Sciatic nerve (tissue), 2 donors: ENCODE results near the gene GSTM5. TPM values are rescaled to one million over a fixed set of nuclear protein-coding genes. Genes with fewer than 3 reads are reported as not detected.
"Not testable (repeated sequence)": the region's sequence is repeated elsewhere in the genome, so short reads cannot be mapped to it uniquely, and the experiment has no call there.

Experiments used
- ATAC-seq: fragments of 200-7000 bp; cut with Tn5 transposase; one replicate; pipeline ENCODE4 v1.9.1; 2020; ENCODE audit warnings: mild to moderate bottlenecking, moderate library complexity
- DNase-seq: peaks from one replicate; pipeline ENCODE4 v3.0.0-alpha.2; 2020; ENCODE audit warnings: low spot score
- intact Hi-C: fragments of 100-400 bp; cut with DNase I; formaldehyde crosslinking; loops from one replicate; pipeline ENCODE4 v1.14.2; 2022
- total RNA-seq: library from RNA; stranded (reverse); fragmentation: NEBNext Ultra II Directional; extraction: Animal tissue kit (Norgen Biotek cat#: 25700); gene quantifications from one replicate; pipeline ENCODE4 v1.2.1, GENCODE V29; 2021
- donor health status: DM: no; HTN: no; CAD: no.
- donor health status: DM: no; HTN: no; CAD: no.

GSTM5 gene
- 41.6 TPM for total RNA-seq

DNA sequence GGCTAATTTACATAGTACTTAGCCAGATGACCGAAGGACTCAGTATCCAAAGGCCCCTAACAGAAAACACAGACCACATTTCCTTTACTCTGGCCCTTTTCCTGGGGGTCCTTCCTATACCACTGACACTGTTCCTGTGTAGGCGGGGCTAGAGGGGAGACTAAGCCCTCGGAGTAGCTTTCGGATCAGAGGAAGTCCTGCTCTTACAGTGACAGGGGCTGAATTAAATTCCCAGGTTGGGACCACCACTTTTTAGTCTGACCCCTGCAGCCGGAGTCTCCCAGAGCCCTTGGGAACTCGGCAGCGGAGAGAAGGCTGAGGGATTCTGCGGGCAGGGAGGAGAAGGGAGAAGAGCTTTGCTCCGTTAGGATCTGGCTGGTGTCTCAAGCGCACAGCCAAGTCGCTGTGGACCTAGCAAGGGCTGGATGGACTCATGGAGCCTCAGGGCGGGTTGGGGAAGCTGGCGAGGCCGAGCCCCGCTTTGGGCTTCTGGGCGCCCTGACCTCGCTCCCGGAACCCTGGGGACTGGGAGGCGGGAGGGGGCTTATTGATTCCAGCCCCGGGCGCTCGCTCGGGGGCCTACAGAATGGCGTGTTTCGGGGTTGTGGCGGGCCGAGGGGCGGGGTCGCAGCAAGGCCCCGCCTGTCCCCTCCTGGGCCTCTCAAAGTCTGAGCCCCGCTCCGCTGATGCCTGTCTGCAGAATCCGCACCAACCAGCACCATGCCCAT is at the start of gene GSTM5:
Gene GSTM5, plus strand, starts transcription at position 659 of the 728 bp plus-strand sequence. Its CDS starts 62 bp downstream, at position 721.
- ATAC-seq = peak; percentile 91
- intact Hi-C loops, DNase-seq: not testable (repeated sequence)

DNA sequence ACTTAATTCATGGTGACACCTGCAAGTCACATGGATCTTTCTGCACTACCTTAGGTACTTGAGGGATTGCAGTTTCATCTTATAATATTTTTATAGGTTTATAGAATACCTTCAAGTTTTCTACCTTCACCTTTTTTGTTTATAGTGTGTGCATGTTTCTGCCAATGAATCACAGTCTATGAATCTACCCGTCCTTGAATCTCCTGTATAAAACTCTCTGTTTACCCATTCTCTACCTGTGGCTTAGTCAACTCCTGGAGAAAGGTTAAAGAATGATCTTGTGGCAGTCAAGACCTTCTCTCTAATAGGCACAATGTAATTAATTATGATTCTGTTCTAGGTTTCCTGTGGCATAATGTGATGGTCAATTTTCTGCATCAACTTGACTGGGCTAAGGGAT is 47.4 kb upstream of the GSTM5 start:
- intact Hi-C loops = no loop called here
- no peak for ATAC-seq
- DNase-seq = no peak

DNA sequence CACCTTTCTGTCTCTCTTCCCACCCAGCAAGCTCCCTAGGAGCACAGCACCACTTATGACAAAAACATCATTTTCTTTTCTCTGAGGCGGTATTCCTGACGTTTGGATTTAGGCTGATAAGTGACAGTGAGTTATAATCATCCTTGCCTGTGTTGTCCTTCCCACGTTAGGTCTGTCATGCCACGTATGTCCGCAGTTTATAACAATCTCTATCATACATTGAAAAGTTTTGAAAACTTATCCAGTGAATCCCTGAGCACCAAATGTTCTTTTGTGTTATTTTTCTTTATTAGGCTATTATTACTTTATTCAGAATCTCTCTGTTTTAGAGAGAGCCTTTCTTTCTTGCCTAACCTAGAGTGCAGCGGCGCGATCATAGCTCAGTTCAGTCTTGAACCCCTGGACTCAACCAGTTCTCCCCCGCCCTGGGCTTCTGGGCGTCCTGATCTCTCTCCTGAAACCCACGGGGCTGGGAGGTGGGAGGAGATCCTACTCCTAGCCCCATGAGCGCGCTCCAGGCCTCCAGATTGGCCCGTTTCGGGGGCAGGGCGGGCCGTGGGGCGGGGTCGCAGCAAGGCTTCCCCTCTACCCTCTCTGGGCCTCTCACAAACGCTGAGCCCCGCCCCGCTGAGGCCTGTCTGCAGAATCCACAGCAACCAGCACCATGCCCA is 44.5 kb upstream of the GSTM5 start, which contains the start of gene GSTM2:
Gene GSTM2, plus strand, starts transcription at position 606 of the 671 bp plus-strand sequence. Its CDS starts 59 bp downstream, at position 665.
- intact Hi-C loops = loop anchor here (2.0 kb wide), 1 partner anchor 57 kb away; no protein-coding TSS in a partner anchor
- DNase-seq (peak; percentile 96), ATAC-seq (peak; percentile 100)

DNA sequence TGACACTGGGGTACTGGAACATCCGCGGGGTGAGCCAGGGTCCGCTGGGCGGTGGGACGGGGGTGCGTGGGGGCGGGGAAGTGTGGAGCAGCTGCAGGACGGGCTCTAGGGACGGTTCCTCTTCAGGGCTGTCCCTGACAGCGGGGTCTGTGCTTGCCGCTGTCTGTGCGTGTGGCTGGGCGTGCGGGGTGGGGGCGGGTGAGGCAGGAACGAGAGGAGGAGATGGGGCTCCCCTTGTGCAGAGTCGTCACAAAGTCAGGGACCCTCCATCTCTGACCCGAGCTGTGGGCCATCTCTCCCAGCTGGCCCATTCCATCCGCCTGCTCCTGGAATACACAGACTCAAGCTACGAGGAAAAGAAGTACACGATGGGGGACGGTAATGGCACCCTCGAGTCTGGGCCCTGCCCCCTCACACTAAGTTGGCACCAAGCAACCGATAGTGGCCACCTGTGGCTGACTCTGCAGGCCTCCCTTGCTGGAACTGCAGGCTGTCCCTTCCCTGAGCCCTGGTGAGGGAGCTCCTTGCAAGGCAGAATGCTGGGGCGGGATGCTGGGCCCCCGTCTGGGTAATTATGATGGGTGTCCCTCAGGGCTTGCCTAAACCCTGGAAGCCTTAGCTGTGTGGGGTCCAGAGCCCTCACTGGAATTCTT is 43.8 kb upstream of the GSTM5 start:
- intact Hi-C loops = loop anchor here (2.0 kb wide), 1 partner anchor 57 kb away; no protein-coding TSS in a partner anchor
- ATAC-seq = peak; percentile 50

DNA sequence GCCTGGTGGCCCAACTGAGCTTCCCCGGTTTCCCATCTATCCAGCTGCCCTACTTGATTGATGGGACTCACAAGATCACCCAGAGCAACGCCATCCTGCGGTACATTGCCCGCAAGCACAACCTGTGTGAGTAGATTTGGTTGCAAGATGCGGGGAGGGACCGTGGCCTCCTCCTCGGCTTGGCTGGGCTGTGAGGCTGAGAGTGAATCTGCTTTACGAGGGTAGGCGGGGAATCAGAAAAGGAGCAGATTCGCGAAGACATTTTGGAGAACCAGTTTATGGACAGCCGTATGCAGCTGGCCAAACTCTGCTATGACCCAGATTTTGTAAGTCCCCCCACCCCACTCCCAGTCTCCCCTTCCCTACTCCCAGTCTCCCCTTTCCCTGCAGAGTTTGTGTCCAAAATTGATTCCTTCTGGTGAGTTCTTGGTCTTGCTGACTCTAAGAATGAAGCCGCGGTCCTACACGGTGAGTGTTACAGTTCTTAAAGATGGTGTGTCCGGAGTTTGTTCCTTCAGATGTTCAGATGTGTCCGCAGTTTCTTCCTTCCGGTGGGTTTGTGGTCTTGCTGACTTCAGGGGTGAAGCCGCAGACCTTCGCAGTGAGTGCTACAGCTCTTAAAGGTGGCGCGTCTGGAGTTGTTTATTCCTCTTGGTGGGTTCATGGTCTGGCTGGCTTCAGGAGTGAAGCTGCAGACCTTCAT is 42.7 kb upstream of the GSTM5 start:
- ATAC-seq (no peak), DNase-seq (no peak)
- intact Hi-C loops = loop anchor here (2.0 kb wide), 1 partner anchor 55 kb away; no protein-coding TSS in a partner anchor

More for the DNA sequence above, 43.8 kb upstream of the GSTM5 start:
- DNase-seq = no peak

DNA sequence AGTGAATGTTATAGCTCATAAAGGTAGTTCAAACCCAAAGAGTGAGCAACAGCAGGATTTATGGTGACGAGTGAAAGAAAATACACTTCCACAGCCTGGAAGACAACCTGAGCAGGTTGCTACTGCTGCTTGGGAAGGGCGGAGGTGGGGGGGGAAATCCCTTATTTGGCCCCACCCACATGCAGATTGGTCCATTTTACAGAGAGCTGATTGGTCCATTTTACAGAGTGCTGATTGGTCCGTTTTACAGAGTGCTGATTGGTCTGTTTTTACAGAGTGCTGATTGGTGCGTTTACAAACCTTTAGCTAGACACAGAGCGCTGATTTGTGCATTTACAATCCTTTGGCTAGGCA is 42.1 kb upstream of the GSTM5 start:
- not testable (repeated sequence) for ATAC-seq, DNase-seq
- intact Hi-C loops = loop anchor here (2.0 kb wide), 1 partner anchor 55 kb away; no protein-coding TSS in a partner anchor

DNA sequence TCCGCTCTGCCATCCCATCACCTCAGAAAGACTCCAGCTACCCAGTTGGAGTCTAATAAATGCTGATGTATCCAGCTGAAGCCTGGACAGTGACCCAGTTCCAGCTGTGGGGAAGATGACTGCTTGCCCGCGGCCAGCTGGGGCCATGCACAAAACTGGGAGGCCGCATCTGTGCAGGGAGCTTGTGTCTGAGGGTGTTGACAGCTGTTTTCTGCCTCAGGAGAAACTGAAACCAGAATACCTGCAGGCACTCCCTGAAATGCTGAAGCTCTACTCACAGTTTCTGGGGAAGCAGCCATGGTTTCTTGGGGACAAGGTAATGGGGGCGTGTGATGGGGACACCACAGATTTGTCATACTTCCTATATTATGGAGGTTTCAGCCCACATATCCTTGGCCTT is 41.0 kb upstream of the GSTM5 start:
- intact Hi-C loops = no loop called here
- DNase-seq (no peak), ATAC-seq (no peak)

DNA sequence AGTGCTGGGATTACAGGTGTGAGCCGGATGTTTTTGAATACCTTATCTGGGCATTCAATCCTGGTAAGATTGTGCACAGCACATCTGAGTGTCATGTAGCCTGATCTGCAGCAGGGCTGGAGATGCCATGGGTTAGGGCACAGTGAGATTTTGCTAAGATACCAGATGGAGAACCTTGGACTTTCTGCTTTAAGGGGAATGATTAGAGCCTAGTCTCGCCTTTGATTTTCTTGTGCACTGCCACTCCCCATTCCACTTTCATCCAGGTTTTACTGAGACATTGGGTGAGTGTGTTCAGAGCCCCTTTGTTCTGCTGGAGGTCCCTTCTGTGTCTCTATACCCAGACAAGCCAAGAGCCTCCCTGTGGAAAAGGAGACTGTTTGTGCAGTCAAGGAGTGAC is 38.2 kb upstream of the GSTM5 start:
- intact Hi-C loops, DNase-seq, ATAC-seq: not testable (repeated sequence)

DNA sequence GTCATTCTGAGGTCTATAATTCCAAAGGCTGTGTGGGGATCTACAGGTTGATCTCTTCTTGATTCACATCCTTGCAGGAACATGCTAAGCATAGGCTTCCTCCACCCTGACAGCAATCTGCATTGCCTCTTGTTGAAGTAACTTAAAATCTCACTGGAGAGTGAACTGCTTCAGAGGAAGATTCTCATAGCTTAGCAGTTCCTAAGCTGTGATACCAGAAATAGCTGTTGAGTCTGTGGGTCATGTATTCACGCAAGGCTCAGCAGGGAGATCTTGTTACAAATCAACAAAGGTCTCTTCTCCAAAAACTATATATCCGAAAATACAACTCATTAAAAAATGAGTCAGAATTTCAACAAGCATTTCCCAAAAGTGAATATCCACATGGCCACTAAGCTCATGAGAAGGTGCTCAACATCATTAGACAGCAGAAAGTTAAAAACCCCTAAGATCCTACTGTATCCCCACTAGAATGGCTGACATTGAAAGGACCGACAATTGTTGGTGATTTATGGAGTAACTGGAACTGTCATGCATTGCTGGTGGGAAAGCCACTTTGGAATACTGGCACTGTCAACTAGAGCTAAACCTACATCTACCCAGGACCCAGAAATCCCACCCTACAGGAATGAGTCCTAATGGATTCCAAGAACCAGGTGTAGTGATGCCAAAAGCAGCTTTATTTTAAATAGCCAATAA is 35.2 kb upstream of the GSTM5 start:
- DNase-seq, ATAC-seq, intact Hi-C loops: not testable (repeated sequence)

DNA sequence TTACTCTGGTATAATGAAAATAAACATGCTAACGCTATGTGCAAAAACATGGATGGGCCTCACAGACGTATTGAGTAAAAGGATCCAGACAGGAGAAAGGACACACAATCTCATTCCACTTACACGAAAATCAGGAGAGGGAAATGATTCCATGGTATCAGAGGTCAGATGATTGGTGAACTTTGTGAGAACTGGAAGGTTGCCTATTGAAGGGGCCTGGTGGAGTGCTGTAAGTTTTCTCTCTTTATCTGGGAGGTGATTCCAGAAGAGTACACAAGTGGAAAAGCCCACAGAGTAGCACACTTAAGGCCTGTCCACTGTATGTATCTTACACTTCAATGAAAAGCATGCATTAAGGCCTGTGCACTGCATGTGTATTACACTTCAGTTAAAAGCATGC is 34.6 kb upstream of the GSTM5 start:
- intact Hi-C loops = no loop called here
- no peak for DNase-seq
- no peak for ATAC-seq

DNA sequence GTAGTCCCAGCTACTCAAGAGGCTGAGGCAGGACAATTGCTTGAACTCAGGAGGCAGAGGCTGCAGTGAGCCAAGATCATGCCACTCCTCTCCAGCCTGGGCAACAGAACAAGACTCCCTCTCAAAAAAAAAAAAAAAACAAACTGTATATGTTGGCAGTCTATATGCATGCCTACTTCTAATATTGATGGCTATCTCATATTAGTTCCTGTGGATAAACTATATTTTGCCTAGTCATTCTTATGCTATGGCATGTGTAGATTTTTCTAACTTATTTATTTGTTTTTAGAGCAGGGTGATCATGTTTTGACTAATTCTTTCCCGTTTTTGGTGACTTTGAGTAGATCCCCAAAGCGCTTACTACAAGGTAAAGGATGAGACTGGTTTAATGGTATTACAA is 33.4 kb upstream of the GSTM5 start:
- ATAC-seq, DNase-seq, intact Hi-C loops: not testable (repeated sequence)

DNA sequence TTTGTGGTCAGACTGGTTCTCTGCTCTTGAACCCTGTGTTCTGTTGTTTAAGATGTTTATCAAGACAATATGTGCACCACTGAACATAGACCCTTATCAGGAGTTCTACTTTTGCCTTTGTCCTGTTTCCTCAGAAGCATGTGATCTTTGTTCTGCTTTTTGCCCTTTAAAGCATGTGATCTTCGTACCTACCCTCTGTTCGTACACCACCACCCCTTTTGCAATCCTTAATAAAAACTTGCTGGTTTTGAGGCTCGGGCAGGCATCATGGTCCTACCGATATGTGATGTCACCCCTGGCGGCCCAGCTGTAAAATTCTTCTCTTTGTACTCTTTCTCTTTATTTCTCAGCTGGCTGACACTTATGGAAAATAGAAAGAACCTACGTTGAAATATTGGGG is 27.3 kb upstream of the GSTM5 start:
- DNase-seq, intact Hi-C loops, ATAC-seq: not testable (repeated sequence)

DNA sequence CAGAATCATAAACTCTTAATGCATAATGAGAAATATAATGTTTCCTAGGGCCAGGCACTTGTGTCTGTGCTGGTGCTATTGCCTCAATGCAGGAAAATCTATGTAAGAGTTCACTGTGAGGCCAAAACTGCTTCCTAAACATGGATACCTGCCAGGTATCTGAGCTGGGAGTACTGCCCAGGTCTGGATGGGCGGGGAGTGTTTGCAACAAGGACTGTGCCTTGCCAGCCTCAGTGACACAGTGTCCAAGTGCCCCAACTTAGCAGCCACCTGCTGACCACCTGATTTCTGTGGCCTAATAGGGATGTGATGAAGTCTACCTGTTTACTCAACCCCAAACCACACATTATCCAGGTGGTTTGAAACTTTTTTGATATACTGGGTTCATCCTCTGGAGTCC is 26.7 kb upstream of the GSTM5 start:
- DNase-seq, intact Hi-C loops, ATAC-seq: not testable (repeated sequence)

DNA sequence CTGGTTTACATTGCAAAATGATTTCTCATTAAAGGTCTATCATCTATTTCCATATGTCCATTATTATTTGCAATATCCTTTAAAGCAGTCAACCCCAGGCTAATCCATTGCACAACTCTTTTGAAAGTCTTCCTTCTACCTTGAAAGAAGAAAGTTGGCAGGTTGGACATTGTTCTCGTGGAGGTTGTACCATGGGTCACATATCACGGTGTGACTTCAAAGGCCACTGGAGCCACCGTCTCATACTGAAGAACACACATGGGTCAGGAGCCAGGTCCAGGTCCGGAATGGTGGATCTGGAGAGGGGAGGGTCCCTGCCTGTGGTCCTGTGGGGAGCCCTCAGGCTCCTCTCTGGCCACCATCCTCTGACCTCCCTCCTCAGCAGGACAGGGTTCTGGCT is 26.2 kb upstream of the GSTM5 start:
- DNase-seq, intact Hi-C loops, ATAC-seq: not testable (repeated sequence)

DNA sequence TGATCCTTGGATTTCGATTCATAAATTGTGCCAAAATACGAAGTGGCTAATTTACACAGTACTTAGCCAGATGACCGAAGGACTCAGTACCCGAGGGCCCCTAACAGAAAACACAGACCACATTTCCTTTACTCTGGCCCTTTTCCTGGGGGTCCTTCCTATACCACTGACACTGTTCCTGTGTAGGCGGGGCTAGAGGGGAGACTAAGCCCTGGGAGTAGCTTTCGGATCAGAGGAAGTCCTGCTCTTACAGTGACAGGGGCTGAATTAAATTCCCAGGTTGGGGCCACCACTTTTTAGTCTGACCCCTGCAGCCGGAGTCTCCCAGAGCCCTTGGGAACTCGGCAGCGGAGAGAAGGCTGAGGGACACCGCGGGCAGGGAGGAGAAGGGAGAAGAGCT is 24.9 kb upstream of the GSTM5 start:
- ATAC-seq, DNase-seq, intact Hi-C loops: not testable (repeated sequence)

DNA sequence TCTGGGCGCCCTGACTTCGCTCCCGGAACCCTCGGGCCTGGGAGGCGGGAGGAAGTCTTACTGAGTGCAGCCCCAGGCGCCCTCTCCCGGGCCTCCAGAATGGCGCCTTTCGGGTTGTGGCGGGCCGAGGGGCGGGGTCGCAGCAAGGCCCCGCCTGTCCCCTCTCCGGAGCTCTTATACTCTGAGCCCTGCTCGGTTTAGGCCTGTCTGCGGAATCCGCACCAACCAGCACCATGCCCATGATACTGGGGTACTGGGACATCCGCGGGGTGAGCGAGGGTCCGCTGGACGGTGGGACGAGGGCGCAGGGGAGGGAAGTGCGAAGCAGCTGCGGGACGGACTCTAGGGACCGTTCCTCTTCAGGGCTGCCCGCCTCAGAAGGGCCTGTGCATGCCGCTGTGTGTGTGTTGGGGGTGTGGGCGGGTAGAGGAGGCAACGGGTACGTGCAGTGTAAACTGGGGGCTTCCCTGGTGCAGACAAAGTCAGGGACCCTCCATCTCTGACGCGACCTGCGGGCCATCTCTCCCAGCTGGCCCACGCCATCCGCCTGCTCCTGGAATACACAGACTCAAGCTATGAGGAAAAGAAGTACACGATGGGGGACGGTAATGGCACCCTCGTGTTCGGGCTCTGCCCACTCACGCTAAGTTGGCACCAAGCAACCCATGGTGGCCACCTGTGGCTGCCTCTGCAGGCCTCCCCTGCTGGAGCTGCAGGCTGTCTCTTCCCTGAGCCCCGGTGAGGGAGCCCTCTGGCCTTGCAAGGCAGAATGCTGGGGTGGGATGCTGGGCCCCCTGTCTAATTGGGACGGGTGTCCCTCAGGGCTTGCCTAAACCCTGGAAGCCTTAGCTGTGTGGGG is 24.2 kb upstream of the GSTM5 start, which contains the start of gene GSTM1:
Gene GSTM1, plus strand, starts transcription at position 177 of the 859 bp plus-strand sequence. Its CDS starts 57 bp downstream, at position 234.
- ATAC-seq (no peak), DNase-seq (peak; percentile 93)
- intact Hi-C loops = no loop called here

DNA sequence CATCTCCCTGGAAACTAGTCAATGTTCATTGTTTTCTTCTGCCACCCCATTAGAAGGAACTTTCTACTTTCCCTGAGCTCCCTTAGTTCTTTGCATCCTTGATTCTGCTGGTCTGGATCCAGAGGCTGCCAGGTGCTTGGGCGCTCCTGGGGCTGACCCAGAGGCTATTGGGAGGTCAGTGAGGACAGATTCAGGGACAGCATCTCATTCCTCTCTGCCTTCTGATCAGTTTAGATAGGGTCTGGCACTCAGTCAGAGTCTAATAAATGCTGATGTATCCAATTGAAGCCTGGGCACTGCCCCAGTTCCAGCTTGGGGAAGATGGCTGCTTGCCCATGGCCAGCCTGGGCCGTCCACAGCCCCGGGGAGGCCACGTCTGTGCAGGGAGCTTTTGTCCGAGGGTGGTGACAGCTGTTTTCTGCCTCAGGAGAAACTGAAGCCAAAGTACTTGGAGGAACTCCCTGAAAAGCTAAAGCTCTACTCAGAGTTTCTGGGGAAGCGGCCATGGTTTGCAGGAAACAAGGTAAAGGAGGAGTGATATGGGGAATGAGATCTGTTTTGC is 22.1 kb upstream of the GSTM5 start:
- DNase-seq (no peak), ATAC-seq (no peak)
- intact Hi-C loops = no loop called here
